Endothelial cell of umbilical vein (primary cell): ENCODE results near the gene CORO2B. TPM values are rescaled to one million over a fixed set of nuclear protein-coding genes. Genes with fewer than 3 reads are reported as not detected.

Experiments used
- BruUV-seq: library from RNA; stranded (reverse); fragments of 400-500 nt; replicated peaks from 2 replicates; lab custom pipeline; 2021; lab: Mats Ljungman, UMichigan
- CTCF ChIA-PET: fragments of 300-600, 350-600 bp; sonication (Branson Sonifier 250); formaldehyde crosslinking; loops from one replicate; lab custom pipeline; 2021; ENCODE audit warnings: antibody characterized with exemption, inconsistent platforms; lab: Charles Lee
- POLR2A ChIA-PET: fragments of 300-600, 350-600 bp; sonication (Branson Sonifier 250); formaldehyde crosslinking; loops from one replicate; lab custom pipeline; 2021; ENCODE audit warnings: antibody characterized with exemption, inconsistent platforms; lab: Charles Lee
- DNase-seq: peaks from one replicate; pipeline ENCODE4 v3.0.0-alpha.2; 2011; ENCODE audit warnings: low read depth, low spot score
- FAIRE-seq: peaks from 2 replicates; lab custom pipeline; 2011; peaks lifted over from hg19 to GRCh38; lab: Jason Lieb, UNC
- H2AFZ ChIP-seq: 2 replicates; pipeline ENCODE4 v1.6.0; 2012; ENCODE audit warnings: low read depth, low read length, control low read depth, inconsistent platforms
- H3K27ac ChIP-seq: 2 replicates; pipeline ENCODE4 v1.5.1; 2011; ENCODE audit warnings: low read depth, mild to moderate bottlenecking, control low read depth, low read length, moderate library complexity; ENCODE audit not compliant: insufficient read depth
- H3K27me3 ChIP-seq, 2 experiments: 2 replicates each; pipeline versions ENCODE4 v1.6.0 to v1.6.1; 2011; ENCODE audit warnings: low read length in 2 of 2, mixed read lengths in 1 of 2; ENCODE audit not compliant: control insufficient read depth in 2 of 2, insufficient read depth in 2 of 2
- H3K36me3 ChIP-seq, 2 experiments: 2 replicates in 1 of 2; 3 replicates in 1 of 2; pipeline ENCODE4 v1.5.1; 2011; ENCODE audit warnings: low read length in 2 of 2, mild to moderate bottlenecking in 1 of 2, moderate library complexity in 1 of 2; ENCODE audit not compliant: control insufficient read depth in 2 of 2, insufficient read depth in 2 of 2; ENCODE audit errors: extremely low read depth in 1 of 2
- H3K4me1 ChIP-seq: 3 replicates; pipeline ENCODE4 v1.5.1; 2011; ENCODE audit warnings: mild to moderate bottlenecking, low read length; ENCODE audit not compliant: control insufficient read depth, insufficient read depth; ENCODE audit errors: extremely low read depth
- H3K4me2 ChIP-seq: 2 replicates; pipeline ENCODE4 v1.6.1; 2011; ENCODE audit warnings: low read length, control low read depth, mixed read lengths; ENCODE audit not compliant: insufficient read depth
- H3K4me3 ChIP-seq, 3 experiments: fragments of 200-600 bp in 1 of 3; sonication (generic), shearing (Covaris generic) in 1 of 3; replicated peaks in 1 of 3; 2 replicates each; pipeline ENCODE4 v1.5.1; 2011 to 2016; ENCODE audit warnings: control low read depth in 3 of 3, low read length in 3 of 3, mild to moderate bottlenecking in 2 of 3, inconsistent platforms in 1 of 3, low read depth in 1 of 3, moderate library complexity in 1 of 3; ENCODE audit not compliant: insufficient read depth in 1 of 3
- H3K79me2 ChIP-seq: 2 replicates; pipeline ENCODE4 v1.6.0; 2012; ENCODE audit warnings: low read length, inconsistent platforms; ENCODE audit not compliant: control insufficient read depth, insufficient read depth
- H3K9ac ChIP-seq: replicated peaks from 2 replicates; pipeline ENCODE3; 2011; ENCODE audit warnings: low read length, control low read depth; ENCODE audit not compliant: insufficient read depth; ENCODE audit errors: extremely low read depth
- H3K9me1 ChIP-seq: replicated peaks from 3 replicates; pipeline ENCODE4 v1.6.0; 2011; ENCODE audit warnings: mild to moderate bottlenecking, low read length; ENCODE audit not compliant: control insufficient read depth, insufficient read depth; ENCODE audit errors: extremely low read depth
- H3K9me3 ChIP-seq: replicated peaks from 2 replicates; pipeline ENCODE4 v1.5.1; 2012; ENCODE audit warnings: low read length, inconsistent platforms; ENCODE audit not compliant: control insufficient read depth, insufficient read depth
- H4K20me1 ChIP-seq: replicated peaks from 2 replicates; pipeline ENCODE3; 2011; ENCODE audit warnings: mild to moderate bottlenecking, low read length; ENCODE audit not compliant: control insufficient read depth, insufficient read depth; ENCODE audit errors: extremely low read depth
- EZH2 ChIP-seq: IDR thresholded peaks from 2 replicates; pipeline ENCODE4 v1.6.1; 2012; ENCODE audit warnings: borderline replicate concordance, low read depth, mild to moderate bottlenecking, moderate library complexity, low read length, inconsistent platforms; ENCODE audit not compliant: severe bottlenecking
- FOS ChIP-seq: IDR thresholded peaks from 2 replicates; pipeline ENCODE4 v1.6.1; 2011; ENCODE audit warnings: mild to moderate bottlenecking, low read length, moderate library complexity, borderline replicate concordance; ENCODE audit not compliant: insufficient read depth
- JUN ChIP-seq: IDR thresholded peaks from 2 replicates; pipeline ENCODE4 v1.6.1; 2011; ENCODE audit warnings: borderline replicate concordance, low read depth; ENCODE audit not compliant: insufficient read length, insufficient read depth
- MYC ChIP-seq: IDR thresholded peaks from one replicate; pipeline ENCODE4 v1.6.1; 2011; ENCODE audit warnings: mild to moderate bottlenecking, low read depth, low read length
- POLR2A ChIP-seq: IDR thresholded peaks from 2 replicates; pipeline ENCODE4 v1.6.1; 2012; ENCODE audit warnings: low read depth, mild to moderate bottlenecking, control low read depth, low read length
- POLR2AphosphoS5 ChIP-seq: IDR thresholded peaks from 2 replicates; pipeline ENCODE4 v1.6.1; 2012; ENCODE audit warnings: low read depth, mild to moderate bottlenecking, control low read depth, low read length, moderate library complexity; ENCODE audit not compliant: insufficient read depth
- dilution Hi-C: fragments of 300-500 bp; cut with MboI; formaldehyde crosslinking; loops from one replicate; pipeline ENCODE4 v1.15.0; 2019; ENCODE audit warnings: low sequenced_read_pairs; ENCODE audit not compliant: extremely low pct_ligation_motif_present
- intact Hi-C: fragments of 100-400 bp; cut with micrococcal nuclease; formaldehyde crosslinking; loops from one replicate; pipeline ENCODE4 v1.10.0; 2022
- polyA plus RNA-seq, 4 experiments: library from polyadenylated mRNA; depleted of rRNA in 3 of 4; stranded (reverse) in 3 of 4; unstranded in 1 of 4; fragments of >200 nt; gene quantifications; 2 replicates each; pipeline versions ENCODE4 v1.2.1 to v1.2.3, GENCODE V29; 2011 to 2012; ENCODE audit warnings: missing spikeins in 1 of 4
- total RNA-seq: library from RNA; stranded (reverse); gene quantifications from 2 replicates; pipeline ENCODE4 v1.2.3, GENCODE V29; 2021
- TF ChIP-seq, protein P1 (sequence below): IDR thresholded peaks from 2 replicates; pipeline ENCODE4 v1.6.1; 2011; ENCODE audit not compliant: insufficient read depth, insufficient read length
- TF ChIP-seq, protein P2 (sequence below), 2 donors: IDR thresholded peaks; 1 replicate in 1 of 2; 2 replicates in 1 of 2; pipeline ENCODE4 v1.5.1; 2011; ENCODE audit warnings: low read length in 2 of 2, mild to moderate bottlenecking in 2 of 2, moderate library complexity in 2 of 2, control low read depth in 1 of 2, inconsistent platforms in 1 of 2, low read depth in 1 of 2; ENCODE audit not compliant: insufficient read depth in 1 of 2; ENCODE audit errors: extremely low read depth in 1 of 2

Gene CORO2B
- total and polyA plus RNA-seq, 2 donors (not counting 3 experiments of a cell fraction or from before 2014, with no cell fraction given): 2.4 to 3.7 TPM

DNA sequence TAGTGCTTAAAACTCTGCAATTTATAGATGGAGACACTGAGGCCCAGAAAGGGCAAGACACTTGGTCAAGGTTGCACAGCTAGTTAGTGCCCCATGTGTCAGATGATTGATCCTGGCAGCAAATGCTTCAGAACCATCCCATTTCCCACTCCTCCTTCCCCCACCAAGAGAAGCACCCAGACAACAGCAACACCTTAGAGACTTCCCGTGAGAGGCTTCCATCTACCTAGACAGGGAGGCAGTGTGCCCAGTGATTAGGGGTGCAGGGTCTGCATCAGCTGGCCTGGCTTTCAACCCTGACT lies 77.6 kb downstream of the CORO2B start:
- no peak overlapping the region for H3K4me3 ChIP-seq
- H2AFZ ChIP-seq: no peak overlapping the region
- ChIA-PET POLR2A (no interaction called here), CTCF (interaction anchor here (1.0 kb wide), 1 partner anchor 89 kb away, joined by 3 read pairs; no protein-coding TSS in a partner anchor)
- DNase-seq: no peak
- H3K79me2 ChIP-seq: no peaks in the 10 kb centered on the region
- no peaks in the 10 kb centered on the region for H3K9me1 ChIP-seq
- no peak overlapping the region for H3K9ac ChIP-seq
- FAIRE-seq: no peak
- H3K36me3 ChIP-seq: no peaks in the 10 kb centered on the region
- H3K4me1 ChIP-seq: no peaks in the 10 kb centered on the region
- TF ChIP-seq, protein P1, sequence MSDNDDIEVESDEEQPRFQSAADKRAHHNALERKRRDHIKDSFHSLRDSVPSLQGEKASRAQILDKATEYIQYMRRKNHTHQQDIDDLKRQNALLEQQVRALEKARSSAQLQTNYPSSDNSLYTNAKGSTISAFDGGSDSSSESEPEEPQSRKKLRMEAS: no peak
- TF ChIP-seq JUN: no peak
- TF ChIP-seq MYC: no peak
- TF ChIP-seq, protein P2, sequence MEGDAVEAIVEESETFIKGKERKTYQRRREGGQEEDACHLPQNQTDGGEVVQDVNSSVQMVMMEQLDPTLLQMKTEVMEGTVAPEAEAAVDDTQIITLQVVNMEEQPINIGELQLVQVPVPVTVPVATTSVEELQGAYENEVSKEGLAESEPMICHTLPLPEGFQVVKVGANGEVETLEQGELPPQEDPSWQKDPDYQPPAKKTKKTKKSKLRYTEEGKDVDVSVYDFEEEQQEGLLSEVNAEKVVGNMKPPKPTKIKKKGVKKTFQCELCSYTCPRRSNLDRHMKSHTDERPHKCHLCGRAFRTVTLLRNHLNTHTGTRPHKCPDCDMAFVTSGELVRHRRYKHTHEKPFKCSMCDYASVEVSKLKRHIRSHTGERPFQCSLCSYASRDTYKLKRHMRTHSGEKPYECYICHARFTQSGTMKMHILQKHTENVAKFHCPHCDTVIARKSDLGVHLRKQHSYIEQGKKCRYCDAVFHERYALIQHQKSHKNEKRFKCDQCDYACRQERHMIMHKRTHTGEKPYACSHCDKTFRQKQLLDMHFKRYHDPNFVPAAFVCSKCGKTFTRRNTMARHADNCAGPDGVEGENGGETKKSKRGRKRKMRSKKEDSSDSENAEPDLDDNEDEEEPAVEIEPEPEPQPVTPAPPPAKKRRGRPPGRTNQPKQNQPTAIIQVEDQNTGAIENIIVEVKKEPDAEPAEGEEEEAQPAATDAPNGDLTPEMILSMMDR (IDR thresholded peaks at IDR 0.05; ENCODE audit: extremely low read depth in 1 of 2, insufficient read depth in 1 of 2, low read depth in 1 of 2, low read length in 2 of 2): no peak
- no peak for TF ChIP-seq FOS
- TF ChIP-seq POLR2AphosphoS5: no peak
- TF ChIP-seq POLR2A: no peak
- TF ChIP-seq EZH2: no peak
- H4K20me1 ChIP-seq: no peaks in the 10 kb centered on the region
- H3K27me3 ChIP-seq: peaks cover 0 to 4% of the 10 kb centered on the region in 2 experiments
- H3K9me3 ChIP-seq: no peaks in the 10 kb centered on the region
- dilution Hi-C loops (no loop called here), intact Hi-C loops (no loop called here)
- H3K27ac ChIP-seq: no peak overlapping the region
- H3K4me2 ChIP-seq: no peak overlapping the region
- no TSS peak for BruUV-seq
